RKO (cell line): ENCODE measurements around the gene GRM8.
"Not testable (repeated sequence)": the region's sequence is repeated elsewhere in the genome, so short reads cannot be mapped to it uniquely, and the experiment has no call there.

Experiments used
- DNase-seq: peaks from one replicate; pipeline ENCODE4 v3.0.0-alpha.2; 2016; ENCODE audit warnings: low spot score

Gene GRM8

DNA sequence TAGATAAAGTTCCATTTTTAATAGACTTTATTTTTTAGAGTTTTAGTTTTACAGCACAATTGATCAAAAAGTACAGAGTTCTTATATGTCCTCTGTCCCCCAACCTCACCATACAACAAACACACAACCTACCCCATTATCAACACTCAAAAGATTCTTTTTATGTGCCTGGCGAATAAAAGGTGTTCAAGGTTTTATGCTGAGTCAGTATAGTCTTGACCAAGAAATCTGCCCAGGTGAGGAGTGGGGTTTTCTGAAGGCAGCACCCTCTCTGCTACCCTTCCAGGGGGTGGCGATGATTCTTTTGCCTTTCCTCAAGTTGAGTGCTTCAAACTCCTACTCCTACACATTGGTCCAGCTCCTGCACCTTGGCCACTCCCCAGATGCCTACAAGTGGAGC is 222.9 kb downstream of the GRM8 start:
- DNase-seq: no peak

DNA sequence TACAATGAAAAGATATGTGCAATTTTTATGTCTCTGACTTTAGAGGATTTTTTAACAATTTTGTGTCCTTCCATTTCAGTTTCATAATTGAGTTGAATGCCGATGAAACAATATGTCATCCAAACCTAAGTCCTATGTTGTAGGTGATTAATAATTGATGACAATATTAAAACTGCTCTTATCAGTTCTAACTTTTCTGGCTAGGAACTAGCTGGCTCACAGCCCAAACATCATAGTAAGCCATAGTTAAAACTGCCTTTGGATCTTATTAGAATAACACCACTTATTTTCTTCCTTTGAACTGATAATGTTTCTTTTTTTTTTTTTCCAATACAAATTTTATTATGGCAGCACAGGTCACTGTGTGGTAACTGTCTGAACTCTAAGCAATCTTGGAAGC is 230.9 kb downstream of the GRM8 start:
- DNase-seq: no peak

GRCh38 chr7:127021019-127021738 is 231.6 kb downstream of the GRM8 start:
- no peak for DNase-seq

GRCh38 chr7:127018889-127019288 is 233.9 kb downstream of the GRM8 start:
- no peak for DNase-seq

- no peak for DNase-seq
Measured at GRCh38 chr7:127017196-127017595, 235.5 kb downstream of the GRM8 start.

- DNase-seq: no peak
Measured at GRCh38 chr7:127000725-127001124, 252.0 kb downstream of the GRM8 start.

- DNase-seq: no peak
Measured at GRCh38 chr7:126996659-126997058, 256.1 kb downstream of the GRM8 start.

- no peak for DNase-seq
Measured at GRCh38 chr7:126993626-126994213, 259.0 kb downstream of the GRM8 start.

DNA sequence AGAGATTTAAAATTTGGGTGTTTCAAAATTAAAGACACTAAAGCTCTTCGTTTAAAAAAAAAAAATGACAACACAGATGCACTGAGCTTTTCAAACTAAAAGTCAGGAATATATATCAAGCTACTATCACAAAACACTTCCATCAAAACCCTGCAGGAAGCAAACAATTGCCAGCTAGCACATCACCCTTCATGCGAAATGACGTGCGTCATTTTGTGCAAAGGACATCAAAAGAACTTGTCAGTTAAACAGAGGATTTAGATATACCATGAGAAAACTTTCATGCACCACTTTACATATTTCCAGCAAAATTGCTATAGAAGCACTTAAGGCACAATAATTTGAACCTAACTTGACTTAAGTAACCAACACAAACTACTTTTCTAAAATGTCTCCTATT is 264.7 kb downstream of the GRM8 start:
- no peak for DNase-seq

GRCh38 chr7:126979722-126980121 is 273.0 kb downstream of the GRM8 start:
- no peak for DNase-seq

DNA sequence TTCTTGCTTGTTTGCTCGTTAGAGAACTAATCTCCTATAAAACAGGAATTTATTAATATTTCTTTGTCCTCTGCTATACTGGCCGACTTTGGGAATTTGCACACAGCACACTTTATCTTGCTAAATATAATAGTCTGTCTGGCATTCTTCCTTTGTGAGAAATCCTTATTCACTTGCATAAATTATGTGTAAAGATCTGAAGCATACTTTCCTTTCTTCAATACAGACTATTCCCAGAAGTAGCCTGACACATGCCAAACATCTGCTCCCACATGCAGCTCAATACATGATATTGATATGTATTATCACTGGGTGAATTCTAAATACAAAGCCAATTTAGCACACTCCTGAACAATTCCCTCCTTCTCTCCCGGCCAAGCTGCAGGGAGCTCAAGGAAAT is 273.9 kb downstream of the GRM8 start:
- DNase-seq: no peak

DNA sequence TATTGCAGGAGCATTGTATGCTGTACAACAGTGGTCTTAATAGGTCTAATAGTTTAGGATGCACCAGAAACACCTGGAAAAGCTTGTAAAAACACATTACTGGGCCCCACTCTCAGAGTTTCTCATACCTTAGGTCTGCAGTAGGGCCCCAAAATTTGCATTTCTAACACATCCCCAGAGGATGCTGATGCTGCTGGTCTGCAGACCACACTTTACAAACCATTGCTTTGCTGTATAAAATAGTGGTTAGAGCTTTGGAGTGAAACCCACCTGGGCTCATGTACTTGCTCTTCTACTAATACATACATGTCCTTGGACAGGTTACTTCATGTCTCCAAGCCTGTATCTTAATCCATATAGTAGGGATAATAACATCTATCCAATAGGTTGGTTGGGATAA is 279.7 kb downstream of the GRM8 start:
- no peak for DNase-seq

- DNase-seq: no peak
Measured at GRCh38 chr7:126972571-126972970, 280.2 kb downstream of the GRM8 start.

DNA sequence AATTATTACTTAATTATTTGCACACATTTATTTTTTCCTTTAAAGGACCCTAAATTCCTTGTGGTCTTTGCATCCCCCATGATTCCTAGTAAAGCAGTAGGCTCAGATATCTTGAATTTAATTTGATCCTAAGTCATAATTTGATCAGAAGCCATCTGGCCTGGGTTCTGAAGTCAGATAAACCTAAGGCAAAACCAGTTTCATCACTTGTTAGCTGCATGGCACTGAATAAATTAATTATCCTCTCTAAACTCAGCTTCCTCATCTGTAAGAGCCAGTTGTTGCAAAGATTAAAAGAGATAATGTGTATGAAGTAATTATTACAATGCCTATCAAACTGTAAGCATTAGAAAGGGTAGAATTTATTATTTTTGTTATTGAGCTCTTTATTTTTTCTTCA is 293.1 kb downstream of the GRM8 start:
- DNase-seq: no peak

DNA sequence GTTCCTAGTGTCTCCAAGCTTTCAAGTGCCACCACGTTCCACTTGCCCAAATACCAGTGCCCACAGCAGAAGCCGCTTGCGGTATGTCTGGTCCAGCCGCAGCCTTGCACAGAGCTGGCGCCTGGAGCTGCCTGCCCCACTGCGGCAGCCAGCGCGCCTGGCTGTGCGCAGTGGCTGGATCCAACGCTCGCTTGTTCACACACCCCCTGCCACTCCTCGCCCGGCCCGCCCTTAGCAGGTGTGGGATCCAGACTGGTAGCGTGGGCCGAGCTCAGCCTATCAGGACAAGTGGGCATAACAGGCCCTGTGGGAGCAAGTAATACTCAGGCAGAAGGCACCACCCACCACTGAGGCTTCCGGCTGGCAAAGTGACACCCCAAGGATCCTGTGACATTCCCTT is 294.4 kb downstream of the GRM8 start:
- DNase-seq: no peak

DNA sequence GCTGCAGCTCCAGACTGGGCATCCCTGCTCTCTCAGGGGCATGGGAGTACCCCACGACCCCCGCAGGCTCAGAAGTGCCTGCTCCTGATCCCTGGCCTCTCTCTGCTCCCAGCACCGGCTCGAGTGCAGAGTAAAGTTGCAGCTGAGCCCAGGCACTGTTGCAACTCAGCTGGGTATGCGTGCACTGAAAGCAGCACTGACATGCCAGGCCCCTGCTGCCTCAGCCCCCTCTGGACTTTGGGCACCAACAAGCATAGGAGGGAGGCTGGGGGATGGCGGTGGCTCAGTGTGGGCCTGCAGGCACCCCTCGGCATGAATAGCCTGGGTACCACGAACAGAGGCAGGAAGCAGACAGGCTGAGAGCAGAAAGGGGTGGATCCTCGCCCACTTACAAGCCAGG is 295.3 kb downstream of the GRM8 start:
- DNase-seq: no peak

DNA sequence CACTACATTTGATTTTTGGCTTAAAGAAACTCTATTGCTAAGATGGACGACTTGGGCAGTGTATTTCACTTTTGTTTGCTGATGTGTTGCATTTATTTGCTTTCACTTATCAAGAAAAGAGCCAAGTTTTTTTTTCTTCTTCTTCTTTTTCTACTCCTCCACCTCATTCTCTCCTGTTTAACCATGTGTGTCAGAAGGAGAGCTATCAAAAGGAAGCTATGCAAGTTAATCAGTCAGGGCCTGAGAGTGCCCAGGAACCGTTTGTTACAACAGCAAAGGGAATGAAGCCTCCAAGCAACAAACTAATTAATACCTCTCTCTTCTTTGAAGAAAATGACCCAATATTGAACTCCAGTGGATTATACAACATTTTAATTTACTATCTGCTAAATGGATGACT is 299.3 kb downstream of the GRM8 start:
- DNase-seq: no peak

DNA sequence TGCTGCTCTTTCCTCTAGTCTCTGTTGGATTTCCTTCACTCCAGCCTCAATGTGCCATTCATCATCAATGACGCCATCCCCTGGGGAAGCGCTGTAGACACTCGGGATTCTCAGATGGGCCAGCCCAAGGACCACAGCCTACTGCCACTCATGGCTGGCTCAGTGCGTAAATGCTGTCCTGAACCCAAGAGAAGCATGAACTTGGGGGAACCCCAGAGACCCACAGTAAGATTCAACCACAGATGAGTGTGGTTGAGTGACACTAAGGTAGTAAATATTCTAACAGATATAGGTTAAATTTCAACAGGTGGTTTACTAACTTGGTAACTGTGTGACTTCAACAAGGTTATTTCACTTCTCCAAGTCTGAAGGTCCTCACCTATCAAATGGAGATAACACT is 304.1 kb downstream of the GRM8 start:
- DNase-seq: no peak

DNA sequence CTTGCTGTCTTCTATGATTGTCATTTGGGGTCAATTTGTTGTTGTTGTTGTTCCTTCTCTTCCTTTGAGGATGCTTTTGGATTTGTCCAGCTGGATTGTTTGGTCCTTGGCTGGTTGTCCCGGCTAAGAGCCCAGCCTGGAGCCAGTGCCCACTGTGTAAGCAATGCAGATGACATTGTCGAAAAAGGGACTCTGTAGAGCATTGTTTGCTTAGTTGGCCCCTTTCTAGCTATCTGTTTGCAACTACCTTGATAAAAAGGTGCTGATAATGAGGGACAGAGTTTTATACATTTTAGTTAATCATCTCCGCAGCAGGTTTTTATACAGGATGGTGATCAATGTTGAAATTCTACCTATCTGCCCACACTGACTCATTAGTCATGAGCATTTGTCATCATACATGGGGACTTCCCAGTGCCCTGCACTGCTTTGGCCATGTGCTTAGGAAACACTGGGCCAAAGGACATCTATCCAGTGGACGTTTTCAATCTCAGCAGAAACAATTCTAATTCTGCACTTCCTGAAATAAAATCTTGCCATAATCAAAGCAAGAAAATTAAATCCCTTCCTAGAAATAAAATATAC is 311.9 kb downstream of the GRM8 start:
- DNase-seq: no peak

DNA sequence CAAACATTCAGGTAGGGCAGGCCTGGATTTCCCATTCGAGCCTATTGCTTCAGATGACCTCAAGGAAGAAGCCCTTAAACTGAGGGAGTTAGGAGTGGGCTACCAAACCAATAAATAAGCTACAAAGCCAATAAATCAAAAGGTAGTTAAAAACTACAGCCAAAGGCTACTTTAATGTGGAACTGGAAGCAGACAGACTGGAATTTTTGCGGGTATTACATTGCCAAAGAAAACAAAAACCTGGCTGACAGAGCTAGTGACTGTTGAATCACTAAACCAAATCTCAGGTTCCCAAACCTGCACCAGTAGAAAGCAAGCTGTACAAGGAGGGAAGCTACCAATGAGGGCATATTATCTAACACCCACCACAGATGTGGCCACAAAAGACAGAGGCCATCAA is 315.6 kb downstream of the GRM8 start:
- no peak for DNase-seq

DNA sequence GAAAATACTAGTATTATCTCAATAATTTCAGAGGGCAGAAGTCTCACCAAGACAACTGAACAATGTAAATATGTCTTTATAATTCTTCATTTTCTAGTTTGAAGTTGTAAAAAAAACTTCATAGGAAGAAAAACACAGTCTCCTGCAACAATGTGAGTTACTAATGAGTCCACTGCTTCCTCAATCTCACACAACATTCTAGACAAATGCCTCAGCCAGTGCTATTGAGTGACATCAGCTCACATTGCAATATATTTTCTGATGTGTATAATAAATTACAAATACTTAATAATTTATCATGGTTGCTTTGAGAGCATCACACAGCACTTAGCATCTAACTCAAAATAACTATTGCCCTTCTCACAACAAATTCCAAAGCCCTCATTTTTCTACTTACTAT is 321.2 kb downstream of the GRM8 start:
- no peak for DNase-seq

DNA sequence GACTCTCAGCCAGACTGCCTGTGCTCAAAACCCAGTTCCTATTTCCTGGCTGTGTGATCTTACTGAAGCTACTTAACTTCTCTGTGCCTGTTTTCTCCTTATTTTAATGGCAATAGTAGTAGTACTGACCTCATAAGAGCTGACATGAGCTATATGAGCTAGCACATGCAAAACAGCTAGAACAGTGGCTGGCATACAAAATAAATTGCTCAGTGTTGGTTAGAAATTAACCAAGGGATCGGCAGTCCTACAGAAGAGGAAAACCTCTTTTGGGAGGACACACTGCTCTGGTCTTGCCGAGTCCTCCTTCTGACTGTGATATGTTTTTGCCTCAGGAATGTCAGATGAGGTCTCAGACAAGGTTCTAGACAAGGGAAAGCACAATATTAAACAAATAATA is 322.6 kb downstream of the GRM8 start:
- DNase-seq: no peak

DNA sequence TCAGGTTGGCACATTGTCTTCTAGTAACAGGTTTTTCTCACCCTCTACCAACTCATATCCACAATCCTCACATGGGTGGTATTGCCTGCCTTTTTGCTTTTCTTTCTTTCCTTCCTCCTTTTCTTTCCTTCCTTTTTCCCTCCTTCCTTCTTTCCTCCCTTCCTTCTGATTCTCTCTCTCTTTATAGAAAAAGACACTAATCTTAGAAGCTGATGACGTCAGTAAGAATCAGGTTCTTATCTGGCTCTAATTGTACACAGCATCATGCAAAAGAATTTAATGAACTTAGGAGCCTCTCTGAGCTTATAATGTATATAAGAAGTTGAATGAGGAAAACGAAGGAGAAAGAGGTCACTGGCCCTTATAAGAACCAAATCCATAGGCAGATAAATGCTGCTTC is 328.3 kb downstream of the GRM8 start:
- DNase-seq: no peak

- not testable (repeated sequence) for DNase-seq
Measured at GRCh38 chr7:126911627-126912026, 341.1 kb downstream of the GRM8 start.
